HG02852 (cell line): ENCODE data around the gene DDX39A.
A peak's percentile ranks its signal among the peaks of the same experiment; 100 is the strongest.
"Not testable (repeated sequence)": the region's sequence is repeated elsewhere in the genome, so short reads cannot be mapped to it uniquely, and the experiment has no call there.

Source experiments
- ATAC-seq: cut with Tn5 transposase; IDR thresholded peaks from one replicate; pipeline ENCODE4 v1.9.1; 2021; ENCODE audit warnings: mild to moderate bottlenecking, moderate library complexity; ENCODE audit not compliant: unreplicated experiment

The DDX39A gene

GRCh38 chr19:14391156-14391821 is 27.9 kb downstream of the DDX39A start:
- ATAC-seq, result no peak

DNA sequence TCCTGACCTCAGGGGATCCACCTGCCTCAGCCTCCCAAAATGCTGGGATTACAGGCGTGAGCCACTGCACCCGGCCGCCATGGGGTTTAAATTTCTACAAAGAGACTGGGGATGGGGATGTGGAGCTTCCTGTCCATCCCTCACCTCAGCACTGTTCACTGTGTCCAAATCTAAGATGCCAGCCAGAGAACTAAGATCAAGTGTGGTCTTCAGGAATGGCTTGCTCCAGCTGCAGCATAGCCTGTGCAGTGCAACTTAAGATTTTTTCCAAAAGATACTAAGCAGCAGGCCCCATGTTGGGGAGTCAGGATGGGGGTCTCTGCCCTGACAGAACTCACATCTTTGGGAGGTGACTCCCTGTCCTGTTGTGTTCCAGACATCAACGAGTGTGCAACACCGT is 28.6 kb downstream of the DDX39A start:
- no peak for ATAC-seq

GRCh38 chr19:14385492-14385891 is 33.6 kb downstream of the DDX39A start:
- ATAC-seq, result no peak

- ATAC-seq, result peak; percentile 37
These were observed 35.2 kb downstream of the DDX39A start for GRCh38 chr19:14383661-14384555.

DNA sequence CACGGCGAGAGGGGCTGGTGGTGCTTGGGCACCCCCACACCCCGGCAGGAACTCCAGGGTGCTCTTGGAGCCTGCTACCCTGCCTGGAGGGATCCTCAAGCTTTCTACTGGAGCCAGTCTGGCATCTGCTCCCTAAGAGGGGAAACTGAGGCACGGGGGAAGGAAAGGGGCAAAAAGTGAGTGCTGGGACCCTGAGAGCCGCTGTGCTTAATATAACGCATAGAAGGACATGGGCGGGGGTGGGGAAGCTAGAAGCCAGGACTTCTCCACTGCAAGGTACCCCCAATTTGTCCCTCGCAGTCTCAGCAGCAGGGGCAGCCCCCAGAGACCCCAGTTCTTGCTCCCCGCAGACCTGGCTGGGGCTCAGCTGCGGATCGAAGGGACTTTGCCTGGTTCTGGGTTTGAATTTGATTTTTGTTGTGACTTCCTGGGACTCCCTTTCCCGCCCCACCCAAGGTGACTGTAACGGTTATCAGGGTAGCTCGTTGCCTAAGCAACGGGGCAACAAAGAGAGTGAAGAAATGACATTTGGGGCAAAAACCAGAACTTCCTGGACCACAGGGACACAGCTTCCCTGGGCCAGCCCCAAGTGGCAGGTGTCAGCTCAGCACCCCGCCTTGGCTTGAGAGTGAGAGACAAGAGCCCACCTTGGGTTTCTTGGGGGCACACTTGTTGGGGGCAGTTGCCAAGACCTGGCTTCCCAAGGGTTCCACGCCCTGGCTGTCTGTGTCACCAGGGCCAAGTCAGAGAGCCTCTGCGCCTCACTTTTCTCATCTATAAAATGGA is 37.3 kb downstream of the DDX39A start:
- no peak for ATAC-seq

- no peak for ATAC-seq
These were observed 39.7 kb downstream of the DDX39A start for GRCh38 chr19:14379294-14380065.

GRCh38 chr19:14378890-14379289 is 40.3 kb downstream of the DDX39A start:
- no peak for ATAC-seq

GRCh38 chr19:14377883-14378328 is 41.2 kb downstream of the DDX39A start:
- ATAC-seq, result no peak

DNA sequence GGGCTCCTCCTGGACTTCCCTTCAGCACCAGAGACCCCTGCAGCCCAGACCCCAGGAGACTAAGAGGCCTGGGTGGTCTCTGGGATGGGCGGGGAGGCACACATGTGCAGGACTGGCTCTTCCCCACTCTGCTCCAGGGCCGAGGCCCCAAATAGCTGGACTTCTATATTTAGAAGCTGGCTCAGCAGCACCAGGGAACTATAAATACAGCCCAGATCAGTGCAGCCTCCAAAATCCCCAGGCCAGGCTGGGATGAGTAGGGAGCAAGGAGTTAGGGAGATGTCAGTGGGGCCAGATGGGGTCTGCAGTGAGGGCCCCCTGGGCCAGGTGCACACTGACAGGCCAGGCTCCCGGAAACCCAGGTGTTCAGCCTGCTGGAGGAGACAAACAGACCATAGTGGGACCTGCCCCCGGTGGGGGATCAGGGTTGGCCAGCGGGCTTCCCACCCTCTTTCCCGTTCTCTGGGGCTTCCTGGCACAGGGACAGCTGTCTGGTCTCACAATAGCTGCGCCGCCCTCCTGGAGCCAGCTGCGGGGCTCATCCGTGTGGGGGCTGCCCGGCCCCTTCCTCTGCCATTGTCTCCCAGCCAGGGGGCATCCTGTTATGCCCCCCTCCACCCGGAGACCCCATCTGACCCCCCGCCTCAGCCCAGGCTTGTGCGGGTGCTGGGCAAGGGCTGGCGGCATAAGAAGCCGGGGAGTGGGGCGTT is 43.4 kb downstream of the DDX39A start:
- no peak for ATAC-seq

DNA sequence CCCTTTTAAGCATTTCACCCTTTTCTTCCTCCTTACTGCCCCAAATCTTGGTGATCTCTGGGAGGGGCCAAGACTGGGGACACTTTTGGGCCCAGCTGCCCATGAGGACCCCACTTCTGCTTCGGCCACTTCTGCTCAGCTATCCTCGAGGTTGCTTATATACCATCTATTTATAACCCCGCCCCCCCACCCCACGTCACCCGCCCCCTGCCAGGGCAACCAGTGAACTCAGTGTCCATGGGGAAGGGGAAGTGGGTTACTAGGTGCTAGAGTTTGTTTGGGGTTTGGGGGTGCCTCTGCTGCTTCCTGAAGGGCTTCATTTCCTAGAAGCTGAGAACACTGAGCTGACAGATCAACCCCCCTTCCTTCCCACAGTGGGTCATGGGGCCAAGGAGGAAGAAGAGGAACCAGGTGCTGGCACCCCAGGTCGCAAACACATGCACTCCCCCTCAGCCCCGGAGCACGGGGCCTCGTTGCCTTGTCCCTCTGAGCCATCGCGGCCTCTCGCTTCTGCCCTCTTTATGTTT is 44.0 kb downstream of the DDX39A start:
- ATAC-seq, result no peak

DNA sequence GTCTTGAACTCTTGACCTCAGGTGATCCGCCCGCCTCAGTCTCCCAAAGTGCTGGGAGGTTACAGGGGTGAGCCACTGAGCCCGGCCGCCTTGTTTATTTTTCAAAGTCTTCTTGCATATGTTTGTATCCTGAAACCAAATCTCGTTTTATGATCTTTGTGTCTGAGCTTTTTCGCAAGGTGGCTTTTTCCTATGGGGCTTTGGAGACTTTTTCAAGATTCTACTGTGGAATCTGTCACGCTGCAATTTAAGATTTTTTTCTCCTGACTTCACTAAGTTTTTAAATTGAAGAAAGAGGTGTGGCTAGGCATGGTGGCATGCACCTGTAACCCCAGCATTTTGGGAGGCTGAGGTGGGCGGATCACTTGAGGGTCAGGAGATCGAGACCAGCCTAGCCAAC is 44.8 kb downstream of the DDX39A start:
- ATAC-seq, result not testable (repeated sequence)

- ATAC-seq, result not testable (repeated sequence)
These were observed 46.6 kb downstream of the DDX39A start for GRCh38 chr19:14372384-14373077.

DNA sequence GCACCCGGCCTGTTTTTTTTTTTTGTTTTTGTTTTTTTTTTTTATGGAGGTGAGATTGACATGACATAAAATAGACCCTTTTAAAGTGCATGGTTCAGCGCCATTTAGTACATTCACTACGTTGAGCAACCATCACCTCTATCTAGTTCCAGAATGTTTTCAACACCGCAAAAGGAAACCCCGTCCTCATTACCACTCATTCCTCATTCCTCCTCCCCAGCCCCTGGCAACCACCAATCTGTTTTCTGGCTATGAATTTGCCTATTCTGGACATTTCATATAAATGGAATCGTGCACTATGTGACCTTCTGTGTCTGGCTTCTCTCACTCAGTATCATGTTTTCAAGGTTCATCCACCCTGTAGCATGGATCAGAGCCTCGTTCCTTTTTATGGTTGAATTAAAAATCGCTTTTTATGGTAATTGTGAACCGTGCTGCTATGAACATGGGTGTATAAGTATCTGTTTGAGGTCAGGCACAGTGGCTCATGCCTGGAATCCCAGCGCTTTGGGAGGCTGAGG is 47.8 kb downstream of the DDX39A start:
- no peak for ATAC-seq

GRCh38 chr19:14370940-14371280 is 48.2 kb downstream of the DDX39A start:
- ATAC-seq, result no peak

- no peak for ATAC-seq
These were observed 48.8 kb downstream of the DDX39A start for GRCh38 chr19:14370169-14370939.

- no peak for ATAC-seq
These were observed 49.6 kb downstream of the DDX39A start for GRCh38 chr19:14369399-14370168.

DNA sequence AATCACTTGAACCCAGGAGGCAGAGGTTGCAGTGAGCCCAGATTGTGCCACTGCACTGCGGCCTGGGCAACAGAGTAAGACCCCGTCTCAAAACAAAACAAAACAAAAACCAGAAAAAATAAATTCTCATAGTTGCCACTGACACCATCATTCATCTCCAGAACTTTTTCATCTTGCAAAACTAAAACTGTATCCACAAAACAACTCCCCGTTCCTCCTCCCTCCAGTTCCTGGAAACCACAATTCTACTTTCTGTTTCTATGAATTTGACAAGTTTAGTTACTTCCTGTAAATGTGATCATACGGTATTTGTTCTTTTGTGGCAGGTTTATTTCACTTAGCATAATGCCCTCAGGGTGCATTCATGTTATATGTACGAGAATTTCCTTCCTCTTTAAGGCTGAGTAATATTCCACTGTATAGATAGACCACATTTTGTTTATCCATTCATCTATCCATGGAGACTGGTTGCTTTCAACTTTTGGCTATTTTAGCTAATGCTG is 51.1 kb downstream of the DDX39A start:
- no peak for ATAC-seq
